Cardiac muscle cell (in vitro differentiated cells and primary cell): Measurements from ENCODE around the gene POLR2F. TPM values are rescaled to one million over a fixed set of nuclear protein-coding genes. Genes with fewer than 3 reads are reported as not detected.

Source experiments
- DNase-seq, 2 donors: peaks; one replicate each; pipeline versions ENCODE4 v3.0.0 to v3.0.0-alpha.2; 2010 to 2017; ENCODE audit warnings: low read depth in 1 of 2, low spot score in 1 of 2
- H3K27ac ChIP-seq: fragments of 200-600 bp; sonication (generic); 2 replicates; pipeline ENCODE4 v1.5.1; 2016
- H3K27me3 ChIP-seq: fragments of 200-600 bp; sonication (generic); 2 replicates; pipeline ENCODE4 v1.6.0; 2016; ENCODE audit warnings: control low read depth
- H3K36me3 ChIP-seq: fragments of 200-600 bp; sonication (generic); 2 replicates; pipeline ENCODE4 v1.5.1; 2016; ENCODE audit warnings: control low read depth
- H3K4me1 ChIP-seq: fragments of 200-600 bp; sonication (generic); 2 replicates; pipeline ENCODE4 v1.8.1; 2017; ENCODE audit warnings: low read depth, mild to moderate bottlenecking, mixed run types
- H3K4me3 ChIP-seq: fragments of 200-600 bp; sonication (generic); 2 replicates; pipeline ENCODE4 v1.5.1; 2016; ENCODE audit warnings: mild to moderate bottlenecking
- H3K9me3 ChIP-seq: fragments of 200-600 bp; sonication (generic); 2 replicates; pipeline ENCODE4 v1.5.1; 2017; ENCODE audit warnings: low read depth, mild to moderate bottlenecking, control low read depth
- polyA plus RNA-seq: library from polyadenylated mRNA; unstranded; fragments of >200 nt; fragmentation: Nextera tagmentation; extraction: Ambion mirVana; gene quantifications from 2 replicates; pipeline ENCODE4 v1.2.1, GENCODE V29; 2016
- total RNA-seq: library from RNA; depleted of rRNA; stranded (reverse); fragments of >200 nt; gene quantifications from 2 replicates; pipeline ENCODE4 v1.2.3, GENCODE V29; 2016
- TF ChIP-seq, protein P1 (sequence below): IDR thresholded peaks from 2 replicates; pipeline ENCODE4 v1.5.1; 2012; ENCODE audit warnings: low read depth, mild to moderate bottlenecking, low read length

The POLR2F gene
- total RNA-seq: 63.3 and 127 TPM in 2 replicates
- 124 and 183 TPM in 2 replicates for polyA plus RNA-seq

DNA sequence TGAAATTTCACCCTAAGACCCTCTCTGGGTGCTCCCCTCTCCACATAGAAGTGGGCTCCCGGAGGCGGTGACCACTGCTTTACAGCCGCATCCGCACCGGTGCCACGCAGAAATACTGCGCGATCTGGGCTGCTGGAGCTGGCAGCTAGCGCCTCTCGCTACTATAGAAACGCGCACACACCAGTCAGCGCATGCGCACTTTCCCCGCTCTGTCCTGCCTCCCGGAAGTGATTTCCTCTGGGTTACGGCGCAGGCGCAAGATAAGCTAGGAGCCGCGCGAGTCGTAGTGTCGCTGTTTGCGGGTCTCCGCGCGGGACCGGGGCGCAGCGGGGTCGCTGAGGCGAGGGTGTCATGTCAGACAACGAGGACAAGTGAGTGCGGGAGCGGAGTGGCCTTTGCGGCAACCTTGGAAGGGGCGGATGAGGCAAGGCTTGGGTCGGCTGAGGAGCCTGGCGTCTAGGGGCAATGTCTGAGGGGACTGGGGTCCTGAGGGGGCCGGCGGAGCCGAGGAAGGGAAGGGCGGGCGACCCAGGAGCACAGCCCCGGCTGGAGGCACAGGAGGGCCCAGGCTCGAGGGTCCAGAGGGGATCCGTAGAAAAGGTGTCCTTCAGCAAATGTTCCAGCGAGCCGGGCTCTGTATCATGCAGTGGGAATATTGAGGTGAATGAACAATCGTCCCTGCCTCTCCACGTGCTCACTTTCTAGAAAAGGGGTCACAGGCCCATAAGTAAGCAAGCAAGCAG, at the start of gene POLR2F, which contains the start of gene C22orf23:
Gene POLR2F (plus strand): TSS at position 263 of the 743 bp plus-strand sequence. CDS start 89 bp downstream, at position 352.
Gene C22orf23 (minus strand): TSS at position 165 of the 743 bp plus-strand sequence. CDS start 452 bp downstream, outside the sequence.
- TF ChIP-seq, protein P1, sequence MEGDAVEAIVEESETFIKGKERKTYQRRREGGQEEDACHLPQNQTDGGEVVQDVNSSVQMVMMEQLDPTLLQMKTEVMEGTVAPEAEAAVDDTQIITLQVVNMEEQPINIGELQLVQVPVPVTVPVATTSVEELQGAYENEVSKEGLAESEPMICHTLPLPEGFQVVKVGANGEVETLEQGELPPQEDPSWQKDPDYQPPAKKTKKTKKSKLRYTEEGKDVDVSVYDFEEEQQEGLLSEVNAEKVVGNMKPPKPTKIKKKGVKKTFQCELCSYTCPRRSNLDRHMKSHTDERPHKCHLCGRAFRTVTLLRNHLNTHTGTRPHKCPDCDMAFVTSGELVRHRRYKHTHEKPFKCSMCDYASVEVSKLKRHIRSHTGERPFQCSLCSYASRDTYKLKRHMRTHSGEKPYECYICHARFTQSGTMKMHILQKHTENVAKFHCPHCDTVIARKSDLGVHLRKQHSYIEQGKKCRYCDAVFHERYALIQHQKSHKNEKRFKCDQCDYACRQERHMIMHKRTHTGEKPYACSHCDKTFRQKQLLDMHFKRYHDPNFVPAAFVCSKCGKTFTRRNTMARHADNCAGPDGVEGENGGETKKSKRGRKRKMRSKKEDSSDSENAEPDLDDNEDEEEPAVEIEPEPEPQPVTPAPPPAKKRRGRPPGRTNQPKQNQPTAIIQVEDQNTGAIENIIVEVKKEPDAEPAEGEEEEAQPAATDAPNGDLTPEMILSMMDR: peak; percentile 3
- no peaks in the 10 kb centered on the region for H3K27me3 ChIP-seq
- peaks cover 19% of the 10 kb centered on the region for H3K4me1 ChIP-seq
- H3K4me3 ChIP-seq: peak within 1 kb of the TSS; percentile 97
- H3K27ac ChIP-seq: peak within 1 kb of the TSS; percentile 27
- peak; percentile 95 to 99 for DNase-seq
- no peaks in the 10 kb centered on the region for H3K9me3 ChIP-seq
- H3K36me3 ChIP-seq: no peaks in the 10 kb centered on the region

DNA sequence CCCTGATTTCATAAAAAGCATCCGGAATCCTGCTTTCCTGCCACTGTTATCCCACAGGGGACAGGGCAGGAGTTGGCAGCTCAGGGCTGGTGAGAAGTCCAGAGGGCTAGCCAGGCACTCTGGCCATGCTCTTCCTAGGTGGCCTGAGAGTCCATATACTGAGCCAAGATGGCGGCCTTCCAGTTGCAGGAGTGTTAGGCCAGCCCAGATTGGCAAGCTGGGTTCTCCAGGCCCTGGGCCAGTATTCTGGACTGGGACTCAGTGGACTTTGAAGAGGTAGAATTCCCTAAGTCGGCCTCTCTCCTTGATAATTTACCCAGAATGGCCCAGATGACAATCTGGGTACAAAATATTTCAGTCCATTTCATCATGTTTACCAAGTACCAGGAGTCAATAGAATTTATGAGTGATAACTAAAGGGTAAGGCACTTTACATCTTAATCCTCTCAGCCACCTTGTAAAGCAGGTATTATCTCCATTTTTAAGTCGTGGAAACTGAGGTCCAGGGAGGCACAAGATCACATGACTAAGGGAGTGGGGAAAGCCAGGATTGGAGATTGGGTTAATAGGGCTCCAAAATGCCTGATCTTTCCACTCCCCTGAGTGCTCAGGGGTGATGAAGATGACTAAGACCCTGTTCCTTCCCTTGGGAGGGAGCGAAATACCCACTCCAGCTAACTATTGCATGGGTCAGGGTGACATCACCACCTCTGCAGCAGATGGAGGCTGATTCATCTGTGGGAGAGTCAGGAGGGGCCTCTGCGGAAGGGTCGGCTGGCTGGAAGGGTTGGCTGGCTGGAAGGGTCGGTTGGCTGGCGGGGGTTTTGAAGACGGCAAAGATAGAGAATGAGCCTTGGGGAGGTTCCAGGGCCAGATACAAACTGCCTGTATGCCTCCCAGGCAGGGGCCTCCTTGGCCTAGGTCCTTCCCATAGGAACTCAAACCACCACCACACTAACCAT, 48.6 kb upstream of the POLR2F start:
- no peaks in the 10 kb centered on the region for H3K36me3 ChIP-seq
- H3K4me3 ChIP-seq: no peak overlapping the region
- no peak overlapping the region for H3K27ac ChIP-seq
- H3K9me3 ChIP-seq: no peaks in the 10 kb centered on the region
- TF ChIP-seq, protein P1: no peak
- no peaks in the 10 kb centered on the region for H3K27me3 ChIP-seq
- DNase-seq: peak; percentile 10 to 97
- H3K4me1 ChIP-seq: peaks cover 5% of the 10 kb centered on the region

DNA sequence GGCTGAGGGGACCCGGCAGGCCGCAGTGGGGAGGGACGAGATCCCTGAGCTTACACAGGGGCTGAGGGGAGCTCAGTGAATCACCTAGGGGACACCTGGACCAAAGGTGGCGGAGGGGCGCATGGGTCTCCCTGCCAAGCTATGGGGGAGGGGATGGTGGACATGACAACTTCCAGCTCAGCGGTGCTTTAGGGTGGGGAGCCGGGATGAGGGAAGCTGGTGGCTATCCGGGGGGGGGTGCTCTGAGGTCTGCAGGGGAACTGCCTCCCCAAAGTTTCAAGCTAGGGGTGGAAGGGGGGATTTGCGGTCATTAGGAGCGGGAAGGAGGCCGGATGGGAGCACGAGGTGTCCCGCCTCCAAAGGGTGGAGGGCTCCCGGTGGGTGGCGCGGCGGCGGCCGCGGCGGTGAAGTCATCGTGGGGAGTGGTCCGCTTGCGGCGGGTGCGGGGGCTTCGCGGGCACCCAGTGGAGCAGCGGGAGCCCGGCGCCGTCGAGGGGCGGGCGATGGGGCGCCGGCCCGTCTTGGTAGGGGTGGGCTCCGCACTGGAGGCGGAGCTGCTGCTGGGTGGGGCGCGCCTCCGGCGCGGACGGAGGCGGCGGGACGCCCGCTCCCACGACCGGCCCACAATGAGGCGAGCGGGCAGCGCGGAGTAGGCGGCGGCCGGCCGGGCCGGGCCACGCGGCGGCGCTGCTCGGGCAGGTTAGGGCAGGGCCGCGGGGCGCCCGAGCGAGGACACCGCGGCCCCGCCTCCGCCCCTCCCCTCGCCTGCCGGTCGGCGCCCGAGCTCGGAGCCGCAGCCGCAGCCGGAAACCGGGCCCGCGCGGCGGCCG, 47.8 kb upstream of the POLR2F start, which contains the start of gene MICALL1:
Gene MICALL1 (plus strand): TSS at position 764 of the 830 bp plus-strand sequence. CDS start 126 bp downstream, outside the sequence.
- TF ChIP-seq, protein P1: no peak
- no peaks in the 10 kb centered on the region for H3K27me3 ChIP-seq

DNA sequence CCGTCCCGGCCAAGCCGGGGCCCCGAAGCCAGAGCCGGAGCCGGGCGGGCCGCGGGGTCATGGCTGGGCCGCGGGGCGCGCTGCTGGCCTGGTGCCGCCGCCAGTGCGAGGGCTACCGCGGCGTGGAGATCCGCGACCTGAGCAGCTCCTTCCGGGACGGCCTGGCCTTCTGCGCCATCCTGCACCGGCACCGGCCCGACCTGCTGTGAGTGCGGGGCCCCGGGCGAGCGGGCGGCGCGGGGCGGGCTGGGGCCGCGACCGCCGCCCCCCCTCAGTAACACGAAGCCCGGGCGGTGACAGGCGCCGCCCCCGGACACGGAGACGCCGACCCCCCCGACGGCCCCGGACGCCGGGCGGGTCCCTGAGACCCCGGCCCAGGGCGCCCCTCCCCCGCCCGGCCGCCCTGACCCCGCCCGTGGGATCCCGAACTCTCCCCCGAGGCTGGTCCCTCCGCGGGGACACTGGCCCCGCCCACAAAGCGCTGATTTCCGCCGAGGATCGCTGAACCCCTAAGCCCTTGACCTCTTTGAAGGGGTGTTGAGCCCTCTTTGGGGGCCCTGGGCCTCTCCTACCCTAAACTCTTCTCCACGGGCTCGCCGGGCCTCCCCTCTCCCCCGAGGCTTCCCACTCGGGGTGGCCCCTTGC, 47.0 kb upstream of the POLR2F start:
- H3K4me1 ChIP-seq: peaks cover 19% of the 10 kb centered on the region
- no peaks in the 10 kb centered on the region for H3K27me3 ChIP-seq
- DNase-seq: peak in 1 of 2 donors; percentile 19
- H3K4me3 ChIP-seq: peak overlapping the region; percentile 74
- no peak overlapping the region for H3K27ac ChIP-seq
- TF ChIP-seq, protein P1: no peak
- no peaks in the 10 kb centered on the region for H3K36me3 ChIP-seq
- H3K9me3 ChIP-seq: no peaks in the 10 kb centered on the region

More for the DNA sequence above, 47.8 kb upstream of the POLR2F start, which contains the start of gene MICALL1:
- peaks cover 12% of the 10 kb centered on the region for H3K4me1 ChIP-seq
- H3K4me3 ChIP-seq: peak within 1 kb of the TSS; percentile 74
- no peaks in the 10 kb centered on the region for H3K9me3 ChIP-seq
- H3K36me3 ChIP-seq: no peaks in the 10 kb centered on the region
- no peak within 1 kb of the TSS for H3K27ac ChIP-seq
- DNase-seq: peak; percentile 83 to 89
